ENCODE results near the gene ZBTB7C. TPM values are rescaled to one million over a fixed set of nuclear protein-coding genes. Genes with fewer than 3 reads are reported as not detected.

Gene ZBTB7C
- total RNA-seq, 1 experiment from 2014 or later: 0.33 TPM

GRCh38 chr18:48278081-48278480 lies 131.1 kb downstream of the ZBTB7C start:
- Histone ChIP-seq H4K8ac (replicated peaks; ENCODE audit: insufficient read length, low read depth, low read length) (no peak overlapping the region), H3K9me3 (ENCODE audit: control insufficient read depth, low read depth, low read length) (no peaks in the 10 kb centered on the region), H3K79me2 (ENCODE audit: insufficient read depth, low read length) (no peaks in the 10 kb centered on the region), H3K27ac (ENCODE audit: insufficient read length, low read depth, low read length) (no peak overlapping the region), H3K18ac (ENCODE audit: insufficient read length, low read depth, low read length) (no peak overlapping the region), H3K23me2 (ENCODE audit: insufficient read length, low read depth, low read length, poor library complexity, severe bottlenecking) (no peaks in the 10 kb centered on the region), H3K4me1 (ENCODE audit: insufficient read depth, low read length) (no peaks in the 10 kb centered on the region; the same call in 1 of the 2 replicates), H2BK120ac (ENCODE audit: low read depth, low read length, poor library complexity, severe bottlenecking) (no peak overlapping the region), H2BK20ac (ENCODE audit: low read depth, low read length, poor library complexity, severe bottlenecking) (no peak overlapping the region), H2BK12ac (ENCODE audit: insufficient read length, low read depth, low read length) (no peak overlapping the region), H2BK15ac (ENCODE audit: low read depth, low read length) (no peak overlapping the region), H3K79me1 (ENCODE audit: insufficient read depth, low read depth, low read length, poor library complexity, severe bottlenecking) (no peaks in the 10 kb centered on the region), H3K14ac (ENCODE audit: insufficient read depth, low read length) (no peak overlapping the region), H3K9ac (ENCODE audit: extremely low read depth, insufficient read length, low read length) (no peak overlapping the region), H4K5ac (ENCODE audit: insufficient read length, low read depth, low read length) (no peak overlapping the region), H2AFZ (ENCODE audit: low read length) (no peak overlapping the region), H3K23ac (ENCODE audit: insufficient read length, low read depth, low read length) (no peak overlapping the region), H4K91ac (ENCODE audit: insufficient read length, low read depth, low read length) (no peak overlapping the region), H3K27me3 (ENCODE audit: insufficient read depth, low read length) (no peaks in the 10 kb centered on the region), H3K4ac (ENCODE audit: low read depth, low read length) (no peak overlapping the region), H2BK5ac (ENCODE audit: insufficient read length, low read length) (no peak overlapping the region), H3K56ac (ENCODE audit: insufficient read length, low read depth, low read length) (no peak overlapping the region), H3K4me2 (ENCODE audit: insufficient read depth, insufficient read length, low read length) (no peak overlapping the region), H3T11ph (ENCODE audit: low read length) (no peak overlapping the region), H4K20me1 (ENCODE audit: control insufficient read depth, insufficient read depth, insufficient read length) (no peaks in the 10 kb centered on the region), H2AK5ac (ENCODE audit: insufficient read length, low read length) (no peak overlapping the region)
- peaks cover 6% of the 10 kb centered on the region for H3K27me3 Mint-ChIP-seq (ENCODE audit: low read depth)
- peaks cover 0 to 6% of the 10 kb centered on the region in 2 experiments; a peak in 3 of 4 replicates for H3K4me1 Mint-ChIP-seq
- DNase-seq: no peak
- peaks cover 0 to 2% of the 10 kb centered on the region in 2 experiments; a peak in 1 of 5 replicates for H3K9me3 Mint-ChIP-seq
- H3K36me3 Mint-ChIP-seq (ENCODE audit: insufficient read depth in 1 of 3, low read depth in 3 of 3): no peaks in the 10 kb centered on the region
- WGBS (ENCODE audit: extremely low coverage, insufficient read length, low lambda C conversion rate): no CpG with 5 or more reads among the region's 2 CpGs
- no peak for TF ChIP-seq CTCF (conservative IDR thresholded peaks at IDR 0.05)
- H3K27ac Mint-ChIP-seq: no peak overlapping the region; a peak in 1 of 7 replicates
- H3K4me3 Mint-ChIP-seq: no peak overlapping the region

Data from H9 (cell line).